ENCODE measurements around the gene CFD. TPM values are rescaled to one million over a fixed set of nuclear protein-coding genes. Genes with fewer than 3 reads are reported as not detected.

The CFD gene
- polyA plus RNA-seq, 1 of the 3 experiments (the other 2 are of a cell fraction) = 2.5 TPM

- 96% methylated on average over 5 of the region's 7 CpGs for WGBS (ENCODE audit: low lambda C conversion rate)
- H3K36me3 ChIP-seq (replicated peaks in 1 of 2; ENCODE audit: control insufficient read depth in 1 of 2, insufficient read depth in 2 of 2, low read length in 1 of 2) = peaks cover 0 to 16% of the 10 kb centered on the region in 2 experiments
- POLR2A ChIA-PET = no interaction called here
- no peak overlapping the region for H3K4me3 ChIP-seq (ENCODE audit: low read depth in 2 of 2, low read length in 1 of 2)
- no peaks in the 10 kb centered on the region; a peak in 1 of 4 replicates for H3K4me1 ChIP-seq (ENCODE audit: control insufficient read depth in 1 of 2, insufficient read depth in 2 of 2, low read depth in 1 of 2, low read length in 1 of 2)
- no peak overlapping the region for H3K4me2 ChIP-seq
- no peaks in the 10 kb centered on the region for H3K9me2 ChIP-seq
- CTCF ChIA-PET = interaction anchor here (1.7 kb wide), 1 partner anchor 21 kb away, joined by 5 read pairs; no protein-coding TSS in a partner anchor
- no peak overlapping the region for H3K27ac ChIP-seq (ENCODE audit: low read depth in 2 of 2, low read length in 1 of 2)
- H3K27me3 ChIP-seq (ENCODE audit: insufficient read depth) = no peaks in the 10 kb centered on the region
- H3K79me2 ChIP-seq (ENCODE audit: insufficient read depth) = peaks cover 47% of the 10 kb centered on the region
- no peak overlapping the region for H2AFZ ChIP-seq (ENCODE audit: low read depth)
- H4K20me1 ChIP-seq (ENCODE audit: insufficient read depth) = peaks cover 35% of the 10 kb centered on the region
- no peaks in the 10 kb centered on the region for H3K9me3 ChIP-seq
- no peak overlapping the region for H3K9ac ChIP-seq
- no peak for TF ChIP-seq JUND (IDR thresholded peaks at IDR 0.05)
- no peak for TF ChIP-seq MXI1 (IDR thresholded peaks at IDR 0.05; ENCODE audit: low read depth, low read length)
- no peak for TF ChIP-seq GATA2 (CRISPR knock-in tag; IDR thresholded peaks at IDR 0.05)
- TF ChIP-seq ELF1 (IDR thresholded peaks at IDR 0.05) = no peak
- no peak for DNase-seq
- peaks cover 4% of the 10 kb centered on the region for H3F3A ChIP-seq (replicated peaks; ENCODE audit: insufficient read depth)
Measured at GRCh38 chr19:902093-902370, 42.6 kb downstream of the CFD start.

GRCh38 chr19:902446-903226 is 43.2 kb downstream of the CFD start:
- no peak overlapping the region for H3K4me3 ChIP-seq (ENCODE audit: low read depth in 2 of 2, low read length in 1 of 2)
- ChIA-PET POLR2A (no interaction called here), CTCF (interaction anchor here (1.5 to 1.7 kb wide), 2 partner anchors 11 to 20 kb away, joined by 3 to 5 read pairs; no protein-coding TSS in a partner anchor)
- peaks cover 41% of the 10 kb centered on the region for H4K20me1 ChIP-seq (ENCODE audit: insufficient read depth)
- H3K36me3 ChIP-seq (replicated peaks in 1 of 2; ENCODE audit: control insufficient read depth in 1 of 2, insufficient read depth in 2 of 2, low read length in 1 of 2) = peaks cover 0 to 11% of the 10 kb centered on the region in 2 experiments
- H3K9me3 ChIP-seq = no peaks in the 10 kb centered on the region
- H3K79me2 ChIP-seq (ENCODE audit: insufficient read depth) = peaks cover 53% of the 10 kb centered on the region
- H3K4me2 ChIP-seq = no peak overlapping the region
- H2AFZ ChIP-seq (ENCODE audit: low read depth) = no peak overlapping the region
- no peak overlapping the region for H3K27ac ChIP-seq (ENCODE audit: low read depth in 2 of 2, low read length in 1 of 2)
- peaks cover 4% of the 10 kb centered on the region for H3F3A ChIP-seq (replicated peaks; ENCODE audit: insufficient read depth)
- no peak for DNase-seq
- no peaks in the 10 kb centered on the region for H3K27me3 ChIP-seq (ENCODE audit: insufficient read depth)
- 97% methylated on average over 14 of the region's 14 CpGs for WGBS (ENCODE audit: low lambda C conversion rate)
- TF ChIP-seq SMC3 (IDR thresholded peaks at IDR 0.05; ENCODE audit: low read depth, low read length) (no peak), RAD21 (IDR thresholded peaks at IDR 0.05; ENCODE audit: low read length) (no peak), NFIC (IDR thresholded peaks at IDR 0.05; ENCODE audit: borderline replicate concordance) (no peak), EP300 (IDR thresholded peaks at IDR 0.05; ENCODE audit: borderline replicate concordance in 1 of 2, low read depth in 1 of 2, low read length in 1 of 2) (no peak), POLR2AphosphoS5 (IDR thresholded peaks at IDR 0.05; ENCODE audit: low read depth, low read length) (no peak), REST (IDR thresholded peaks at IDR 0.05; ENCODE audit: low read depth, low read length) (no peak), USF1 (IDR thresholded peaks at IDR 0.05; ENCODE audit: borderline replicate concordance, low read depth) (no peak), JUND (IDR thresholded peaks at IDR 0.05) (no peak), FOXM1 (IDR thresholded peaks at IDR 0.05; ENCODE audit: low read depth) (no peak)
- H3K4me1 ChIP-seq (ENCODE audit: control insufficient read depth in 1 of 2, insufficient read depth in 2 of 2, low read depth in 1 of 2, low read length in 1 of 2) = no peaks in the 10 kb centered on the region; a peak in 1 of 4 replicates
- H3K9ac ChIP-seq = no peak overlapping the region
- H3K9me2 ChIP-seq = no peaks in the 10 kb centered on the region

Measured in SK-N-SH (cell line).